Measurements from ENCODE around the gene RPS6KA3. TPM values are rescaled to one million over a fixed set of nuclear protein-coding genes. Genes with fewer than 3 reads are reported as not detected.

Gene RPS6KA3
- total RNA-seq, 4 donors from 2014 or later = 33.8 to 55.4 (median 46.4) TPM

DNA sequence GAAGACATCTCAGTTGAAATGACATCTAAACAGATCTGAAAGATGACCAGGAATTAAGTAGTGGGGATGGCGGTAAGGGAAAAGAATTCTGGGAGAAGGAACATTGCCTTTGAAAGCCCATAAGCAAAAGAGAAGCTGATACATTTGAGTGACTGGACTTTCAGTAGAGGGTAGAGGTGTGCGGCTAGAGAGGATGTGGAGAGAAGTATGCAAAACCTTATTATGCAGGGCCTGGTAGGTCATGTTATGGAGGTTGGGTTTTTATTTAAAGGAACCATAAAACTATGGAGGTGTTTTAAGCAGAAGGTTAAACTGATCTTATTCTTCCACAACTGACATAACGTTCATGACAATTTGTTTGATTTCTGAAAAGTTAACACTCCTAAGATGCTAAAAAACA, 36.3 kb downstream of the RPS6KA3 start:
- H3K27me3 ChIP-seq = no peaks in the 10 kb centered on the region
- WGBS, 2 donors (ENCODE audit: low coverage in 1 of 2) = 88 to 100% methylated on average over 2 to 3 of the region's 3 CpGs

GRCh38 chrX:20229155-20229554, 37.6 kb downstream of the RPS6KA3 start:
- WGBS, 2 donors (ENCODE audit: low coverage in 1 of 2) = 57% methylated on average over 2 of the region's 3 CpGs; no CpG with 5 or more reads in 1 of the 2 donors
- Histone ChIP-seq H3K9me3 (no peaks in the 10 kb centered on the region), H3K36me3 (peaks cover 0 to 22% of the 10 kb centered on the region in 2 donors), H3K27me3 (no peaks in the 10 kb centered on the region), H3K4me3 (no peak overlapping the region), H3K4me1 (peaks cover 0 to 26% (median 0%) of the 10 kb centered on the region in 3 donors), H3K27ac (no peak overlapping the region)
- ATAC-seq = no peak
- TF ChIP-seq EP300 (IDR thresholded peaks at IDR 0.05) (no peak), POLR2A (IDR thresholded peaks at IDR 0.05) (no peak), POLR2AphosphoS5 (IDR thresholded peaks at IDR 0.05) (no peak)
- TF ChIP-seq, protein P1, sequence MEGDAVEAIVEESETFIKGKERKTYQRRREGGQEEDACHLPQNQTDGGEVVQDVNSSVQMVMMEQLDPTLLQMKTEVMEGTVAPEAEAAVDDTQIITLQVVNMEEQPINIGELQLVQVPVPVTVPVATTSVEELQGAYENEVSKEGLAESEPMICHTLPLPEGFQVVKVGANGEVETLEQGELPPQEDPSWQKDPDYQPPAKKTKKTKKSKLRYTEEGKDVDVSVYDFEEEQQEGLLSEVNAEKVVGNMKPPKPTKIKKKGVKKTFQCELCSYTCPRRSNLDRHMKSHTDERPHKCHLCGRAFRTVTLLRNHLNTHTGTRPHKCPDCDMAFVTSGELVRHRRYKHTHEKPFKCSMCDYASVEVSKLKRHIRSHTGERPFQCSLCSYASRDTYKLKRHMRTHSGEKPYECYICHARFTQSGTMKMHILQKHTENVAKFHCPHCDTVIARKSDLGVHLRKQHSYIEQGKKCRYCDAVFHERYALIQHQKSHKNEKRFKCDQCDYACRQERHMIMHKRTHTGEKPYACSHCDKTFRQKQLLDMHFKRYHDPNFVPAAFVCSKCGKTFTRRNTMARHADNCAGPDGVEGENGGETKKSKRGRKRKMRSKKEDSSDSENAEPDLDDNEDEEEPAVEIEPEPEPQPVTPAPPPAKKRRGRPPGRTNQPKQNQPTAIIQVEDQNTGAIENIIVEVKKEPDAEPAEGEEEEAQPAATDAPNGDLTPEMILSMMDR (IDR thresholded peaks at IDR 0.05) = no peak

More for the DNA sequence above, 36.3 kb downstream of the RPS6KA3 start:
- ATAC-seq = no peak
- H3K27ac ChIP-seq = no peak overlapping the region
- peaks cover 0 to 18% (median 0%) of the 10 kb centered on the region in 3 donors for H3K4me1 ChIP-seq
- H3K4me3 ChIP-seq = no peak overlapping the region
- no peaks in the 10 kb centered on the region for H3K9me3 ChIP-seq
- no peak for TF ChIP-seq POLR2A (IDR thresholded peaks at IDR 0.05)
- no peak for TF ChIP-seq EP300 (IDR thresholded peaks at IDR 0.05)
- TF ChIP-seq POLR2AphosphoS5 (IDR thresholded peaks at IDR 0.05) = no peak
- TF ChIP-seq, protein P1 (IDR thresholded peaks at IDR 0.05) = no peak
- H3K36me3 ChIP-seq = peaks cover 0 to 22% of the 10 kb centered on the region in 2 donors

GRCh38 chrX:20228245-20228644, 38.5 kb downstream of the RPS6KA3 start:
- Histone ChIP-seq H3K9me3 (no peaks in the 10 kb centered on the region), H3K36me3 (peaks cover 0 to 19% of the 10 kb centered on the region in 2 donors), H3K4me3 (no peak overlapping the region), H3K4me1 (peaks cover 0 to 26% (median 0%) of the 10 kb centered on the region in 3 donors), H3K27me3 (no peaks in the 10 kb centered on the region), H3K27ac (no peak overlapping the region)
- 58 to 83% methylated on average over 2 of the region's 2 CpGs for WGBS, 2 donors (ENCODE audit: low coverage in 1 of 2)
- no peak for ATAC-seq
- TF ChIP-seq POLR2AphosphoS5 (IDR thresholded peaks at IDR 0.05) (no peak), EP300 (IDR thresholded peaks at IDR 0.05) (no peak), POLR2A (IDR thresholded peaks at IDR 0.05) (no peak)
- TF ChIP-seq, protein P1 (IDR thresholded peaks at IDR 0.05) = no peak

- H3K4me3 ChIP-seq = no peak overlapping the region
- no peak for ATAC-seq
- H3K27me3 ChIP-seq = no peaks in the 10 kb centered on the region
- no peak overlapping the region for H3K27ac ChIP-seq
- peaks cover 0 to 26% (median 0%) of the 10 kb centered on the region in 3 donors for H3K4me1 ChIP-seq
- H3K9me3 ChIP-seq = no peaks in the 10 kb centered on the region
- 13 to 17% methylated on average over 2 of the region's 2 CpGs for WGBS, 2 donors (ENCODE audit: low coverage in 1 of 2)
- TF ChIP-seq, protein P1 (IDR thresholded peaks at IDR 0.05) = no peak
- no peak for TF ChIP-seq EP300 (IDR thresholded peaks at IDR 0.05)
- TF ChIP-seq POLR2A (IDR thresholded peaks at IDR 0.05) = no peak
- TF ChIP-seq POLR2AphosphoS5 (IDR thresholded peaks at IDR 0.05) = no peak
- peaks cover 0 to 7% of the 10 kb centered on the region in 2 donors for H3K36me3 ChIP-seq
These were observed 39.6 kb downstream of the RPS6KA3 start for GRCh38 chrX:20227116-20227515.

- ATAC-seq = no peak
- H3K27ac ChIP-seq = no peak overlapping the region
- no peaks in the 10 kb centered on the region for H3K27me3 ChIP-seq
- H3K4me1 ChIP-seq = peaks cover 0 to 26% (median 0%) of the 10 kb centered on the region in 3 donors
- no peaks in the 10 kb centered on the region for H3K9me3 ChIP-seq
- H3K4me3 ChIP-seq = no peak overlapping the region
- H3K36me3 ChIP-seq = no peaks in the 10 kb centered on the region
- 45 to 67% methylated on average over 1 of the region's 1 CpG for WGBS, 2 donors (ENCODE audit: low coverage in 1 of 2)
- TF ChIP-seq, protein P1 (IDR thresholded peaks at IDR 0.05) = no peak
- no peak for TF ChIP-seq POLR2A (IDR thresholded peaks at IDR 0.05)
- TF ChIP-seq POLR2AphosphoS5 (IDR thresholded peaks at IDR 0.05) = no peak
- TF ChIP-seq EP300 (IDR thresholded peaks at IDR 0.05) = no peak
These were observed 41.2 kb downstream of the RPS6KA3 start for GRCh38 chrX:20225488-20225833.
